Measurements from ENCODE around the gene ARMH2. TPM values are rescaled to one million over a fixed set of nuclear protein-coding genes. Genes with fewer than 3 reads are reported as not detected.
A peak's percentile ranks its signal among the peaks of the same experiment; 100 is the strongest.

ARMH2 gene
- total RNA-seq, 1 experiment from 2014 or later, result not detected

DNA sequence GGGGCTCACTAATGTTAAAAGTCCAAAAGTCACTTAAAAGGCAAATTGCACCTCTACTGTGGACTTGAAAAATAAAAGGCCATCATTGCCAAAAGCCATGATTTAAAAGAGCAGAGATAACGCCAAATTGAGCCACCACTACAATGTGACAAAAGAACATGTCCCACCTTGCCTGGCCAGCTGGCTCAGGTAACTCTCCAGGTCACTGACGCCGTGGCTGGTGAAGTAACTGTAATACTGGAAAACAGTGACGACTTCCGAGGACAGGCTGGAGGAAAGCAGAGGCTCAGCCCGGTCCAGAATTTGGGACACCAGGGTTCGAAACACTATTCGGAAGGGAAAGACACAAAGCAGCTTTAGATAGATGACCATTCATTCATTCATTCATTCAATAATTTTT is 29.3 kb upstream of the ARMH2 start:
- no TSS peak for BruUV-seq (replicated peaks)
- Histone ChIP-seq H3K27me3 (ENCODE audit: insufficient read depth, low read length) (no peaks in the 10 kb centered on the region), H2AFZ (ENCODE audit: low read depth, low read length, poor library complexity, severe bottlenecking) (no peak overlapping the region), H4K20me1 (ENCODE audit: insufficient read depth) (no peaks in the 10 kb centered on the region), H3K4me2 (ENCODE audit: low read length) (no peak overlapping the region), H3K4me1 (ENCODE audit: control insufficient read depth in 1 of 2, insufficient read depth in 2 of 2, low read length in 2 of 2) (no peaks in the 10 kb centered on the region), H3K79me2 (ENCODE audit: insufficient read depth, low read length) (no peaks in the 10 kb centered on the region), H3K9me3 (ENCODE audit: control insufficient read depth in 1 of 2, insufficient read depth in 1 of 2, low read depth in 1 of 2, low read length in 2 of 2) (no peaks in the 10 kb centered on the region), H3K9me2 (ENCODE audit: insufficient read depth) (no peaks in the 10 kb centered on the region), H3K36me3 (ENCODE audit: control insufficient read depth in 1 of 2, insufficient read depth in 2 of 2, low read length in 2 of 2) (no peaks in the 10 kb centered on the region), H3K27ac (ENCODE audit: low read depth, low read length) (no peak overlapping the region), H3K9ac (ENCODE audit: low read length) (no peak overlapping the region), H3K4me3 (replicated peaks in 1 of 2; ENCODE audit: low read depth in 1 of 2, low read length in 2 of 2) (no peak overlapping the region)
- ATAC-seq, result no peak
- TF ChIP-seq ZFX (IDR thresholded peaks at IDR 0.05) (no peak), ZNF274 (IDR thresholded peaks at IDR 0.05; ENCODE audit: low read depth, low read length) (no peak), POLR2A (IDR thresholded peaks at IDR 0.05; ENCODE audit: borderline replicate concordance, extremely low read depth, insufficient read depth, insufficient read length) (no peak)
- intact Hi-C loops (cut with micrococcal nuclease), result no loop called here
- POLR2A ChIA-PET, result no interaction called here
- CTCF ChIA-PET, result no interaction called here
- no peak for DNase-seq (ENCODE audit: low read depth, low spot score)
- RAD21 ChIA-PET (ENCODE audit: low non-redundant PET in 1 of 2, low total read pairs in 2 of 2, uncharacterized antibody in 2 of 2, unreplicated experiment in 2 of 2), result no interaction called here

DNA sequence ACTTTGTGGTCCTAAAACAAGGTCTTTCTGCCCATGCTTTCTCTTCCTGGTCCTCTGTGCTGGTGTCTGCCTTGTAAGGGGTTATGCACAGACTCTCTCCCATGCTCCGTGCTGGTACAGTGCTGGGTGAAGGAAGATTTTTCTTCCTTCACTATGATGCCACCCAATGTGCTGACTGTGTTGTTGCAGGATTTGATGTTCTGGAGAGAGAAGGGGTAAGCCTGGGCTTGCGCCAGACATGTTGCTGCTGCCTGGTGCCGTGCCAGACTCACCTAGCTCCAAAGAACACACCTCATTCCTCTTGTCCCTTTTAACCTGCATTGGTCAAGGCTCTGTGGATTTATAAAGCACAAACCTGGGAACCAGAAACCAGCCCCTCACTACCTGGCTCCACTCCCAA is 28.4 kb upstream of the ARMH2 start:
- ChIA-PET CTCF (no interaction called here), POLR2A (no interaction called here), RAD21 (ENCODE audit: low non-redundant PET in 1 of 2, low total read pairs in 2 of 2, uncharacterized antibody in 2 of 2, unreplicated experiment in 2 of 2) (no interaction called here)
- no peak overlapping the region for H3K9ac ChIP-seq (ENCODE audit: low read length)
- TF ChIP-seq CEBPB (IDR thresholded peaks at IDR 0.05; ENCODE audit: low read depth) (no peak), TCF7L2 (IDR thresholded peaks at IDR 0.05; ENCODE audit: borderline replicate concordance, extremely low read depth, insufficient read depth, insufficient read length) (no peak), EZH2 (IDR thresholded peaks at IDR 0.05) (no peak), ELF1 (IDR thresholded peaks at IDR 0.05; ENCODE audit: borderline replicate concordance, low read depth) (no peak), RAD21 (IDR thresholded peaks at IDR 0.05; ENCODE audit: low read depth) (no peak), CBX3 (IDR thresholded peaks at IDR 0.05; ENCODE audit: low read depth) (no peak), POLR2AphosphoS5 (IDR thresholded peaks at IDR 0.05; ENCODE audit: low read depth, low read length) (no peak), SP1 (IDR thresholded peaks at IDR 0.05; ENCODE audit: low read depth) (no peak), ATF3 (IDR thresholded peaks at IDR 0.05) (no peak), FOSL1 (IDR thresholded peaks at IDR 0.05; ENCODE audit: low read depth) (no peak), EZH2phosphoT487 (IDR thresholded peaks at IDR 0.05; ENCODE audit: borderline replicate concordance) (no peak), EGR1 (IDR thresholded peaks at IDR 0.05; ENCODE audit: low read depth) (no peak), POLR2A (IDR thresholded peaks at IDR 0.05; ENCODE audit: borderline replicate concordance, extremely low read depth, insufficient read depth, insufficient read length) (no peak), SRF (IDR thresholded peaks at IDR 0.05; ENCODE audit: low read depth) (no peak)
- no TSS peak for BruUV-seq (replicated peaks)
- ATAC-seq (peak; percentile 36; the same call in 1 of the 2 replicates), DNase-seq (ENCODE audit: low read depth, low spot score) (no peak)
- no peaks in the 10 kb centered on the region for H3K4me1 ChIP-seq (ENCODE audit: control insufficient read depth in 1 of 2, insufficient read depth in 2 of 2, low read length in 2 of 2)
- no peak overlapping the region for H3K27ac ChIP-seq (ENCODE audit: low read depth, low read length)
- H3K79me2 ChIP-seq (ENCODE audit: insufficient read depth, low read length), result no peaks in the 10 kb centered on the region
- H3K9me3 ChIP-seq (ENCODE audit: control insufficient read depth in 1 of 2, insufficient read depth in 1 of 2, low read depth in 1 of 2, low read length in 2 of 2), result no peaks in the 10 kb centered on the region
- no peak overlapping the region for H3K4me2 ChIP-seq (ENCODE audit: low read length)
- no peak overlapping the region for H3K4me3 ChIP-seq (replicated peaks in 1 of 2; ENCODE audit: low read depth in 1 of 2, low read length in 2 of 2)
- no peak overlapping the region for H2AFZ ChIP-seq (ENCODE audit: low read depth, low read length, poor library complexity, severe bottlenecking)
- H3K9me2 ChIP-seq (ENCODE audit: insufficient read depth), result no peaks in the 10 kb centered on the region
- no peaks in the 10 kb centered on the region for H3K36me3 ChIP-seq (ENCODE audit: control insufficient read depth in 1 of 2, insufficient read depth in 2 of 2, low read length in 2 of 2)
- H4K20me1 ChIP-seq (ENCODE audit: insufficient read depth), result no peaks in the 10 kb centered on the region
- no peaks in the 10 kb centered on the region for H3K27me3 ChIP-seq (ENCODE audit: insufficient read depth, low read length)
- intact Hi-C loops (cut with micrococcal nuclease), result no loop called here

All from HCT116 (cell line).